HG03457 (cell line): ENCODE measurements around the gene MRPL12.

Experiments used
- ATAC-seq: cut with Tn5 transposase; IDR thresholded peaks from one replicate; pipeline ENCODE4 v1.9.1; 2021; ENCODE audit warnings: moderate number of reproducible peaks; ENCODE audit not compliant: unreplicated experiment

Gene MRPL12

DNA sequence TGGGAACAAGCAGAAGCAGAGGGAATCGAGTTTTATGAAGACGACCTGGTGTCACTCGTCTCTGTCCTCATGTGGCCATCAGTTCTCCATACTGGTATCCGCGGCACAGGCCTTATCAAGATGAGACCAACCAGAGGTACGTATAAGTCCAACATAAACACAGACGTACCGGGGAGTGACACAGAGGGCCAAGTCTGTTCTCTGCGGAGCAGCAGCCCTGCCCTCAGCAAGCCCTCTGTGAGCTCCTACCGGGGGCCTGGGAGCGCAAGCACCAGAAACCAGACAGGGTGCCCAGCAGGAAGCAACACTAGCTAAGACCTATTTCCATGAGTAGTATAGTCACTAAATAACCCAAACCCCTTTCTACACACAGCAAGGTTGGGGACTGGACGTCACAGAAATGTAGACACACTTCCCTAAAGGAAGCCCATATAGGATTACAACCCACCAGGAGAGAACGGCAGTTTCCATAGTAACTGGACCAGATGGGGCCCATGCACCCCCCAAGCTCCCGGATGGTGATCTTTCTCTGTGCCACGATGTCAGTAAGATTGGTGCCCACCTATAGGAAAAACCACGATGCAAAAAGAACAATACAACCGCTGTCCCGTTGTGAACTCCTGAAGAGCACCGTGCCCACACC lies 20.5 kb upstream of the MRPL12 start:
- no peak for ATAC-seq

DNA sequence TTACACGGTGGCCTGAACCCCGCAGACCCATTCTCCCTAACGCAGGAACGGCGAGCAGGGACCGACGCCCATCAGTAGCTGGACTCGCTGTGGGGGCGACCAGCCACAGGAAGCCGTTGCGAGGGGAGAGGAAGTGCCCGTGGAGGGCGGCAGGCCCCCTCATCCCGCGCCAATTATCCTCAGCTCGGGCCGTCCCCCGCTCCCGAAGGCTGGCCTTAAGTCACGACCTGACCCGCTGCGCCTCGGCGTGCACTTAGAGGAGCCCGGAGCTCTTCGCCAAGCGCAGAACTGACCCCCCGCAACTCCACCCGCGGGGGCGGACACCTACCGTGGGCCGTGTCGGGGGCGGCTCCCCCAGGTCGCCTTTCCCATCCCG lies 20.0 kb upstream of the MRPL12 start:
- ATAC-seq, result no peak

DNA sequence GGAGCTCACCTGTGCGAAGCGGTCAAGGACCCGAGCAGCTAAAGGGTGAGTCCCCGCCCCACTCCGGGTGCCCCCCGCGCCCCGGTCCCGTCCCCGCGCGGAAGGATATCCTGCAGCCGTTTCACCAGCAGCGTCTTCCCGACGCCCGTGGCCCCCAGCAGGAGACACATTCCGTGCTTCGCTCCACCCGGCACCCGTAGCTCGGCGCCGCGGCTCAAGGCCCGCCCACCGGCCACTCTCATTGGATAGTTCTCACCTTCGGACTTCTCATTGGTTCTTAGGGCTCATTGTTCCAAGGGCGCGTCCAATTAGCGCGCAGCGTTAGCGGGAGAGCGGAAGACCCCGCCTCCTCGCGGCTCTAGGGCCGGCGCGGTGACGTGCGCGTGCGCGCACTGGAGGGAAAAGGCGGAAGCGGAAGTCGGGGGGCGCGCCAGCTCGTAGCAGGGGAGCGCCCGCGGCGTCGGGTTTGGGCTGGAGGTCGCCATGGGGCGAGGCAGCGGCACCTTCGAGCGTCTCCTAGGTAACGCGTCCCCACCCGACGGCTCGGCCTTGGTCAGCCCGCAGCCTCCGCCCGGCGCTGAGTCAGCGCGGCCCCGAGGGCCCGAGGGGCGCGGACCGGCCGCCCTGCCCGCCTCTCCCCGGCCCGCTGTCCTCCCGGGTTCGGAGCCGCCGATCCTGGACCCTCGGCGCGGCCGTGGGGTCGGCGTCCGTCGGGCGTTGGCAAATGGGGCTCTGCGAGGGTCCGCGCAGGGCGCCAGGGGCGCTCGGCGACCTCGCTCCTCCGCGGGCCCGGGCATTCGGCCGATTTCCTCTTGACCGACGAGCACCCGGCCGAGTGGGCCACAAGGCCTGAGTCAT lies 19.4 kb upstream of the MRPL12 start, which contains the start of the genes ARL16 and HGS:
Gene ARL16, minus strand, starts transcription at position 214 of the 858 bp plus-strand sequence. Its CDS starts 44 bp downstream, at position 170.
Gene HGS, plus strand, starts transcription at position 428 of the 858 bp plus-strand sequence. Its CDS starts 56 bp downstream, at position 484.
- peak; percentile 85 for ATAC-seq

DNA sequence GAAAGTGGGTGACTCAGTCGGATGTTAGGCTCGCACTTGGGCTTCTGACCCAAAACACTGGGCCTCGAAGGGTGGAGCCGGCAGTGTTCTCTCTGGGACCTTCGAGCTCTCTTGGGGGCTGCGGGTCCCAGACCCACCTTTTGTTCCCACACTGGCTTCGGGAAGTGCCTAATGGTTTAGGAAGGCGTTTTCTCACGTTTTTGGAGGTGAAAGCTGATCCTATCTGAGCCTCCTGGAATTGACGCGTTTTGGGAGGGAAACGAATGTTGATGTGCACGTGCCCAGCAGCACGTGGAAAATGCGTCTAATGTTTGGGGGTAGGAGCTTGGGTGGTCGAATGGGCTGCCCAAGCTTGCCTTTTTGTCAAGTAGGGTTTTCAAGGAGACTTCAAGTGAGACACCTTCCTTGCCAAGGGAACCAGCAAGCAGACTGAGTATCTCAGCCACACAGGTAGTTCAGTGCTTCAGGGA lies 18.7 kb upstream of the MRPL12 start:
- ATAC-seq, result no peak

DNA sequence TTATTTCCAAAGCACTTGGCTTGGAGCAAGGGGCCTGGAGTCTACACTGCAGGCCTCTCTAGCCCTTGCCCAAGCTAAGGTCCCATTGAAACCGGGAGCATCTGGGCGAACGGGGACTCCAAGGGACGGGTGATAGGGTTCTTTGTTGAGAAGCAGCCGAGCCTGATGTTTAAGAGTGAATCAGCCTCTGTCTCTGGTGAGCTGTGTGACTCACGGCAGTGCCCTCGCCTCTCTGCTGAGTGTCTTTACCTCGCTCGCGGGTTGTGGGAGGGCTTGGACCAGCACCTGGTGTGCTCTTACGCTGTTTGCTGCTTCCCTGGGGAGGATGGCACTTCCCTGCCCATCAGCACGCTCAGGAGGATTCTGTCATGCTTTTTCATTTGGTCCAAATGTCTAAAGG lies 18.1 kb upstream of the MRPL12 start:
- no peak for ATAC-seq

DNA sequence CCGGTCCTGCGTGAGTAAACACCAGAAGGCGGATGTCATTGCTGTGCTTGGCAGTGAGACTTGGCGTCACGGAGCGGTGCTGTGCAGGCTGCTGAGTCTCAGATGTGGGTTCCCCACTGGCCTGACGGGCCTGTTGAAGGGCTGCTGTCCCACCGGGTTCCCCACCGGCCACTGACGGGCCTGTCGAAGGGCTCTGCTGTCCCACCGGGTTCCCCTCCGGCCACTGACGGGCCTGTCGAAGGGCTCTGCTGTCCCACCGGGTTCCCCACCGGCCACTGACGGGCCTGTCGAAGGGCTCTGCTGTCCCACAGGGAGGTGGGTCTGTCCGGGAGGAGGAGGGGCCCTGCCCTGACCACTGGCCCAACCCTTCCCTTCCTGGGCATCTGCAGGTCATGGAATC lies 16.6 kb upstream of the MRPL12 start:
- no peak for ATAC-seq

DNA sequence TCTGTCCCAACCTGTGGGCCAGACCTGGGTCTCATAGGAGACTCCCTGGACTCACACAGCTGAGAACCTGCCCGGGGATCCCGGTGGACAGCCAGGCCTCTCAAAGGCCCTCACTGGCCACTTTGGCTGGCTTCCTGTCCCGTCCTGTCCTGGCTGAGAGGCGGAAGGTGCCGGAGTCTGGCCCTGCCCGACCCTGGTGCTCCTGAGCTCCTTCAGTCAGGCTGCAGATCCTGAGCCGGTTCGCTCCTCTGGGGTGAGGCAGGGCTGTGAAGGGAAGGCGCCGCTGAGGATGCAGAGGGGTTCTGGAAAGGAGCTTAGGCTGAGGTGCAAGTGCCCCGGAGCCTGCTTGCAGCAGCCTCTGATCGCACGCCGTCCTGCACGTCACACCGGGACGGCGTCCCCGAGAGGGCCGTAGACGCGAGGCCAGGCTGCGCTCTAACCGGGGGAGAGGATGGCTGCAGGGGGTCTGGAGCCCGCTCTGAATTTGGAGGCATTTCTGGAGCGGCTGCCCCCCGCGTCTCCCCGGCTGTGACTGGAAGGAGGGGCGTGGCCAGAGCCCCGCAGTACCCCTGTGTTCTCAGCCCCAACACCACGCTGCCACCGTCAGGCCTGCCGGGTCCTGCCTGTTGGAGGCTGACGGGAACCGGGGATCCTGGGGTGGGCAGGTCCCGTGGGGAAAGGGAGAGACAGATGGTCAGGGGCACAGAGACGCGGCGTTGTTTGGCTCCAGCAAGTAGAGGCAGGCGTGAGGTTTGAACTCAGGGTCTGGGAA lies 15.2 kb upstream of the MRPL12 start:
- no peak for ATAC-seq

DNA sequence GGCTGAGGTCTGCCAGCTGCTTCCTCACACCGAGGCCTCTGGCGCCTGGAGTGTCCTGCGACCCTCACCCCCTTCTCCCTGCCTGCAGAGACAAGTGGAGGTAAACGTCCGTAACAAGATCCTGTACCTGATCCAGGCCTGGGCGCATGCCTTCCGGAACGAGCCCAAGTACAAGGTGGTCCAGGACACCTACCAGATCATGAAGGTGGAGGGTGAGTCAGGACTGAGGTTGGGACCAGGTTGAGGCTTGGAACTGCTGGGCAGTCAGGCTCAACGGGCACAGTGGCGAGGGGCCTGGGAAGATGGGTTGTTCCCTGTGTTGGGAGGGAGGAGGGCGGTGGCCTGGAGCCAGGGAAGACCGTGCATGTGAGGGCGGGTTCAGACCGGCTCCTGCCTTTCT lies 14.6 kb upstream of the MRPL12 start:
- no peak for ATAC-seq

DNA sequence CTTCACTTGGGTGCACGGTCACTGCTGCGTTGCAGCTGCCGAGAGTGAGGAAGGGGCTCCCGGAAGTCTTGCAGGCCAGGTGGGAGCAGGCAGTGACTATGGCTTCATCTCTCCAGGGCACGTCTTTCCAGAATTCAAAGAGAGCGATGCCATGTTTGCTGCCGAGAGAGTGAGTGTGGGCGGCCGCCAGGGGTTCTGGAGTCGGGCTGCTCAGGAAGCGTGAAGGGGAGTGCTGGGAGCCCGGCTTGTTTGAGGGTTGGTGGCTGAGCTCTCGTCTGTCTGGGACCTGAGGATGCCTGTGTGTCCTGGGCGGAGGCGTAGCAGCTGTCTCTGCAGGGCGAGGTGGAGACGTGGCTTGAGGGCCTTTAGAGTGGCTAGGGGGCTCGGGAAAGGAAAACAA lies 13.1 kb upstream of the MRPL12 start:
- no peak for ATAC-seq

DNA sequence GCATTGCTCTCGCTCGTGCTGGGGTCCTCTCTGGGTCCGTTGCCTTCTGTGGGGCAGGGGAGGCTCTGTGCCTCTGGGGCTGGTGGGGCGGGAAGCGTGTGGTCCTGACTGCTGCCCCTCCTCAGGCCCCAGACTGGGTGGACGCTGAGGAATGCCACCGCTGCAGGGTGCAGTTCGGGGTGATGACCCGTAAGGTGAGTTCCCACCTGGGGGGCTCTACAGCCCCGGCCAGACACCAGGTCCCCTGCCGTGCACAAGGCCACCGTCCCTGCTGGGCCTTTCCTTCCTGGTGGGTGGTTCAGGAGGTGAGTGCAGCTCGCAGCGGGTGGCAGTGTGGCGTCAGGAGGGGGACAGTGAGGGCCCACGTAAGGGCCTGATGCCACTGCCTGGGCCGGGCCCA lies 12.6 kb upstream of the MRPL12 start:
- ATAC-seq, result no peak

DNA sequence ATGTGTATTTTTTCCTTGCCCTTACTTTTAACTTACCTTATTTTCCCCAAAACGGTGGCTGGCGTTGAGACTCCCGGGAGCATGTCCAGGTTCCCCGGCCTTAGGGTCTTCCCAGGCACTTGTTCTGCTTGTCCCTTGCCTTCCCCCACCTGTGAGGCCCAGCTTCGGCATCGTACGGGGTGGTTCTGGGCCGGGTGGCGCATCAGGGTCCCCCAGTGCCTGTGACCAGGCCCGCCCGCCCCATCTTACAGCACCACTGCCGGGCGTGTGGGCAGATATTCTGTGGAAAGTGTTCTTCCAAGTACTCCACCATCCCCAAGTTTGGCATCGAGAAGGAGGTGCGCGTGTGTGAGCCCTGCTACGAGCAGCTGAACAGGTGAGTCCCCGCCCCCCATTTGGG lies 12.0 kb upstream of the MRPL12 start:
- no peak for ATAC-seq

DNA sequence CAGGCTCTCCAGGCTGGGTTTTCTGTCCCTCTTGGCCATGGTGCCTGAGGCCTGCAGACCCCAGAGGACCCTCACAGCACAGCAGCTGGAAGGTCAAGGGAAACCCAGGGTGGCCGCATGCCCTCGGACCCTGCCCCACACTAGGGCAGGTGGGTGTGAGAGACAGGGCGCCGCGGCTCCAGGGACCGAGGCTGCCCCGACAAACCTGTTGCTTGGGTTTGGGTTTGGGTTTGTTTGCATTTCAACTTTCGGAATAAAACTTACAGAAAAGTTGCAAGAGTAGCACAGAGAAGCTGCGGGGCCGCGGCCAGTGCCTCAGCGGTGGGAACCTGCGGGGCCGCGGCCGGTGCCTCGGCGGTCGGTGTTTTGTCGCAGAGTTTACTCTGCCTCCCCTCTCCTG lies 11.6 kb upstream of the MRPL12 start:
- ATAC-seq, result no peak

DNA sequence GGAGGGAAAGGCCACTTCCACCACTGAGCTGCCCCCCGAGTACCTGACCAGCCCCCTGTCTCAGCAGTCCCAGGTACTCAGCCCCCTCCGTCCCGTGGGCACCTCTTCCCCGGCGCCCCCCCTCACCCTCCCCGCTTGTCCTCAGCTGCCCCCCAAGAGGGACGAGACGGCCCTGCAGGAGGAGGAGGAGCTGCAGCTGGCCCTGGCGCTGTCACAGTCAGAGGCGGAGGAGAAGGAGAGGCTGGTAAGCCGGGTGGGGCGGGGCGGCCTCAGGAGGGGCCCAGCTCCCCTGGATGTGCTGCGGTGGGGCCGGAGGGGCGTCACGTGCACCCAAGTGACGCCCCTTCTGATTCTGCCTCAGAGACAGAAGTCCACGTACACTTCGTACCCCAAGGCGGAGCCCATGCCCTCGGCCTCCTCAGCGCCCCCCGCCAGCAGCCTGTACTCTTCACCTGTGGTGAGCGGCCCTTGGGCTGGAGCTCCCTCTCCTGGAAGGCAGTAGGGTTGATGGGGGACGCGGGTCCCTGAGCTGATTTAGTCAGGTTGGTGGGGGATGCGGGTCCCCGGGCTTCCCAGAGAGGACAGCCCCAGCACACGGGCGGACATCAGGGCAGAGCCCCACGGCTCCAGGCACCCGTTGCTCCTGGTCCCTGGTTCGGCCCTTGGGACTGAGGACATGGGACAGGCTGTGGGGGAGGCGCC lies 9.5 kb upstream of the MRPL12 start:
- ATAC-seq, result no peak

DNA sequence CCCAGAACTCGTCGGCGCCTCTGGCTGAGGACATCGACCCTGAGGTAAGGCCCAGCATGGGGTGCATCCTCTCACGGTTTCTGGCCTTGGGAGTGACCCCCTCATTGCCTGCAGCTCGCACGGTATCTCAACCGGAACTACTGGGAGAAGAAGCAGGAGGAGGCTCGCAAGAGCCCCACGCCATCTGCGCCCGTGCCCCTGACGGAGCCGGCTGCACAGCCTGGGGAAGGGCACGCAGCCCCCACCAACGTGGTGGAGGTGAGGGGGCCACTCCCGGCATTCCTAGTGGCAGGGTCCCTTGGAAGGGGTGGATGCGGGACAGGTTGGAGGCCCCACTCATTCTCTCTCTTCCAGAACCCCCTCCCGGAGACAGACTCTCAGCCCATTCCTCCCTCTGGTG lies 8.4 kb upstream of the MRPL12 start:
- ATAC-seq, result no peak

DNA sequence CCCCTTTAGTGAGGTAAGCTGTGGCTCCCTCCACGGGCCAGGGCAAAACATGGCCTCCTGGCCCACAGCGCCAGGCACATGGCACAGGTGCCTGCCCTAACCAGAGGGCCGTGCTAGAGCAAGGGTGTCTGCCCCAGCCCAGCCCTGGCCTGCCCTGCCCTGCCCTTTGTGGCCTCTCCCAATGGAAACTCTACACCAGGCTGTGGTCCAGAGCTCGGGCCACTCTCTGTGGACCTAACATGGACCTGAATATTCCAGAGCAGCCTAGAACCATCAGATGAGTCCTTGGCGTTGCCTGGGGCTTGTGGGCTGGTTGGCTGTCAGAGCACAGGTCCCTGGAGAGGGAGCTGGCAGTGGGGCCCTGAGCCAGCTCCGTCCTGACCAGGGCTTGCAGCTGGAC lies 8.0 kb upstream of the MRPL12 start:
- no peak for ATAC-seq

DNA sequence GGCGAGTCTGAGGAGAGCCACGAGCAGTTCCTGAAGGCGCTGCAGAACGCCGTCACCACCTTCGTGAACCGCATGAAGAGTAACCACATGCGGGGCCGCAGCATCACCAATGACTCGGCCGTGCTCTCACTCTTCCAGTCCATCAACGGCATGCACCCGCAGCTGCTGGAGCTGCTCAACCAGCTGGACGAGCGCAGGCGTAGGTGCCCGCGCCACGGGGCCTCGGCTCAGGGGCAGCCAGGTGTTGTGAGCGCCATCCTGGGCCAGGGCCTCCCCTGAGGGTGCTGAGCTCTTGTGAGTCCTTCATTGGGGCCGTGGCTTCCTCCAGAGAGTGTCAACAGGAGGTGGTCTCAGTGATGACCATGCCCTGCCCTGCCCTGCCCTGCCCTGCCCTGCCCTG lies 7.4 kb upstream of the MRPL12 start:
- ATAC-seq, result no peak

DNA sequence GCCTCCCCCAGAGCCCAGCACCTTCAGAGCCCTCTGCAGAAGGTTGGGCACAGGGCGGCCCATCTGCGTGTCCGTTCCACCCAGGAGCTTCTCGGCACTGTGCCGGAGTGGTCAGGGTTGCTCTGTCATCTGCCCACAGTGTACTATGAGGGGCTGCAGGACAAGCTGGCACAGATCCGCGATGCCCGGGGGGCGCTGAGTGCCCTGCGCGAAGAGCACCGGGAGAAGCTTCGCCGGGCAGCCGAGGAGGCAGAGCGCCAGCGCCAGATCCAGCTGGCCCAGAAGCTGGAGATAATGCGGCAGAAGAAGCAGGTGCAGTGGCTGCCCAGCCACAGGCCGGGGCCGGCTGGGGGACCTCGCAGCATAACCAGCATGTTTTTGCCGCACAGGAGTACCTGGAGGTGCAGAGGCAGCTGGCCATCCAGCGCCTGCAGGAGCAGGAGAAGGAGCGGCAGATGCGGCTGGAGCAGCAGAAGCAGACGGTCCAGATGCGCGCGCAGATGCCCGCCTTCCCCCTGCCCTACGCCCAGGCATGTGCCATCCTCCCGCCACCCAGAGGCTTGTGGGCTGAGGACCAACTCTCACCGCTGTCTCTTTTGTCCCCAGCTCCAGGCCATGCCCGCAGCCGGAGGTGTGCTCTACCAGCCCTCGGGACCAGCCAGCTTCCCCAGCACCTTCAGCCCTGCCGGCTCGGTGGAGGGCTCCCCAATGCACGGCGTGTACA lies 6.8 kb upstream of the MRPL12 start:
- no peak for ATAC-seq

DNA sequence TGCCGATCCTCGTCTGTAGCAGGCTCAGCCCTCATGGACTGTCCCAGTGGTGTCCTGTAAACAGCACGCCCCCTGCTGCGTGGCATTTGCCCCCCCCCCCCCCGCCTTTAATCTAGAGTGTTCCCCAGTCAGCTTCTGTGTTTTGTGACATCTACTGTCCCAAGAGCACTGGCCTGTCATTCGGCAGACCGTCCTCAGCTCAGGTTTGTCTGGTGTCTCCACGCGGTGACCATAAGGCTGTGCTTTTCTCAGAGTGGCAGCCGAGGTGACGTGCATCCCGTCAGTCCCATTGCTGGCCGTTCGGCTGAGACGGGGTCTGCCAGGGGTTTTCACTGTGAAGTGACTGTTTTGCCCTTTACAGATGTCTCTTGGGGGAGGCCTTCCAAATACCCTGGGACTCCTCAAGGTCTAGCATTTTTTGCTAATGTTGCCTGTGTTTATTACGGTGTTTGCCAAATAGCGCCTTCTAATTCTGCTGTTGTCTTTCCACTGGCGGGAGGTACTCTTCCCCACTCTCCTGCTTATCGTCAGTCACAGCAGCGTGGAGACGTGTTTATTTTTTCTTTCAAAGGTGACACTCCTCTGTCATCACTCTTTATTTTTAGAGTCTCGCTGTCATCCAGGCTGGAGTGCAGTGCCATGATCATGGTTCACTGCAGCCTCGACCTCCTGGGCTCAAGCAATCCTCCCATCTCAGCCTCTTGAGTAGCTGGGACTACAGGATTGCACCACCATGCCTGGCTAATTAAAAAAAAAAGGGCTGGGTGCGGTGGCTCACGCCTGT lies 5.7 kb upstream of the MRPL12 start:
- no peak for ATAC-seq
